Gastroesophageal sphincter (tissue), 3 donors: ENCODE results near the gene RABL6.
"Not testable (repeated sequence)": the region's sequence is repeated elsewhere in the genome, so short reads cannot be mapped to it uniquely, and the experiment has no call there.

ENCODE experiments used
- EP300 ChIP-seq: sonication (generic); formaldehyde crosslinking; IDR thresholded peaks from one replicate; pipeline ENCODE4 v1.6.1; 2017; ENCODE audit warnings: antibody characterized with exemption, mild to moderate bottlenecking
- POLR2A ChIP-seq, 2 donors: fragments of 450-650 bp; IDR thresholded peaks; one replicate each; pipeline ENCODE4 v1.6.1; 2017; ENCODE audit warnings: antibody characterized with exemption in 2 of 2, mild to moderate bottlenecking in 2 of 2, moderate library complexity in 1 of 2
- POLR2AphosphoS5 ChIP-seq: sonication (generic); formaldehyde crosslinking; IDR thresholded peaks from one replicate; pipeline ENCODE4 v1.6.1; 2017; ENCODE audit warnings: antibody characterized with exemption
- TF ChIP-seq, protein P1 (sequence below), 4 experiments: fragments of 200-600 bp in 2 of 4; fragments of 450-650 bp in 2 of 4; sonication (generic) in 1 of 4; IDR thresholded peaks; one replicate each; pipeline ENCODE4 v1.5.1; 2017 to 2019; ENCODE audit warnings: antibody characterized with exemption in 4 of 4, mild to moderate bottlenecking in 2 of 4, moderate library complexity in 2 of 4

DNA sequence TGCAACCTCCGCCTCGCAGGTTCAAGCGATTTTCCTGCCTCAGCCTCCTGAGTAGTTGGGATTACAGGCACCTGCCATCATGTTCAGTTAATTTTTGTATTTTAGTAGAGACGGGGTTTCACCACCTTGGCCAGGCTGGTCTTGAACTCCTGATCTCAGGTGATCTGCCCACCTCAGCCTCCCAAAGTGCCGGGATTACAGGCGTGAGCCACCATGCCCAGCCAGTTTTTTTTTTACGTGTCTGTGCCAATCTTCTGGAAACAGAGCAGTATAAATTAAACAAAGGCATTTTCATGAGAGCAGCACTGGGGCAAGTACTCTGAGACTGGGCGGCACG, 75.2 kb downstream of the RABL6 start:
- TF ChIP-seq, protein P1, sequence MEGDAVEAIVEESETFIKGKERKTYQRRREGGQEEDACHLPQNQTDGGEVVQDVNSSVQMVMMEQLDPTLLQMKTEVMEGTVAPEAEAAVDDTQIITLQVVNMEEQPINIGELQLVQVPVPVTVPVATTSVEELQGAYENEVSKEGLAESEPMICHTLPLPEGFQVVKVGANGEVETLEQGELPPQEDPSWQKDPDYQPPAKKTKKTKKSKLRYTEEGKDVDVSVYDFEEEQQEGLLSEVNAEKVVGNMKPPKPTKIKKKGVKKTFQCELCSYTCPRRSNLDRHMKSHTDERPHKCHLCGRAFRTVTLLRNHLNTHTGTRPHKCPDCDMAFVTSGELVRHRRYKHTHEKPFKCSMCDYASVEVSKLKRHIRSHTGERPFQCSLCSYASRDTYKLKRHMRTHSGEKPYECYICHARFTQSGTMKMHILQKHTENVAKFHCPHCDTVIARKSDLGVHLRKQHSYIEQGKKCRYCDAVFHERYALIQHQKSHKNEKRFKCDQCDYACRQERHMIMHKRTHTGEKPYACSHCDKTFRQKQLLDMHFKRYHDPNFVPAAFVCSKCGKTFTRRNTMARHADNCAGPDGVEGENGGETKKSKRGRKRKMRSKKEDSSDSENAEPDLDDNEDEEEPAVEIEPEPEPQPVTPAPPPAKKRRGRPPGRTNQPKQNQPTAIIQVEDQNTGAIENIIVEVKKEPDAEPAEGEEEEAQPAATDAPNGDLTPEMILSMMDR (IDR thresholded peaks at IDR 0.05) = not testable (repeated sequence)
- TF ChIP-seq POLR2AphosphoS5; POLR2A (IDR thresholded peaks at IDR 0.05); EP300: not testable (repeated sequence)
